Pancreas (tissue), 10 donors: Measurements from ENCODE around the gene ARHGEF16. TPM values are rescaled to one million over a fixed set of nuclear protein-coding genes. Genes with fewer than 3 reads are reported as not detected.

Experiments
- ATAC-seq, 4 donors: fragments of 200-7000 bp; cut with Tn5 transposase; one replicate each; pipeline versions ENCODE4 v1.8.0 to v1.9.1; 2020; ENCODE audit warnings: mild to moderate bottlenecking in 4 of 4, moderate library complexity in 4 of 4
- DNase-seq, 6 donors: peaks; one replicate each; pipeline ENCODE4 v3.0.0-alpha.2; 2020
- FAIRE-seq: peaks from 2 replicates; lab custom pipeline; 2012; peaks lifted over from hg19 to GRCh38; lab: Jason Lieb, UNC
- H3K27ac ChIP-seq, 4 donors: fragments of 200-600 bp; sonication (generic); 1 replicate in 3 of 4; 2 replicates in 1 of 4; pipeline versions ENCODE4 v1.5.0 to v1.8.0; 2020
- H3K27me3 ChIP-seq, 4 donors: fragments of 200-600 bp; one replicate each; pipeline ENCODE4 v1.8.0; 2021
- H3K36me3 ChIP-seq, 3 donors: fragments of 200-600 bp; sonication (generic) in 1 of 3; one replicate each; pipeline versions ENCODE4 v1.5.0 to v1.8.0; 2020 to 2021
- H3K4me1 ChIP-seq, 3 donors: fragments of 200-600 bp; one replicate each; pipeline ENCODE4 v1.8.0; 2021
- H3K4me3 ChIP-seq, 4 donors: fragments of 200-600 bp; sonication (generic) in 2 of 4; one replicate each; pipeline versions ENCODE4 v1.5.0 to v1.8.0; 2020 to 2021
- H3K9me3 ChIP-seq, 4 donors: fragments of 200-600 bp; one replicate each; pipeline ENCODE4 v1.8.0; 2021
- CTCF ChIP-seq, 4 donors: fragments of 200-600 bp; sonication (generic) in 3 of 4; IDR thresholded peaks; one replicate each; pipeline versions ENCODE4 v1.5.0 to v1.8.0; 2021; ENCODE audit warnings: antibody characterized with exemption in 4 of 4
- WGBS, 2 donors: extraction: QIAGEN DNeasy Blood & Tissue Kit; methylation state at CpG; one replicate each; pipeline ENCODE4 v1.1.7; 2013; 5-methylcytosine and 5-hydroxymethylcytosine counted together
- intact Hi-C, 3 donors: fragments of 100-400 bp; cut with DNase I; formaldehyde crosslinking; loops; one replicate each; pipeline versions ENCODE4 v1.11.1 to v1.14.2; 2022
- polyA plus RNA-seq, 2 donors: library from polyadenylated mRNA; stranded (reverse); fragments of 200-250 nt; gene quantifications; one replicate each; pipeline ENCODE4 v1.2.3, GENCODE V29; 2013
- total RNA-seq, 6 donors: library from RNA; stranded (reverse); fragmentation: NEBNext Ultra II Directional in 4 of 6; extraction: Animal tissue kit (Norgen Biotek cat#: 25700) in 4 of 6; gene quantifications; one replicate each; pipeline versions ENCODE4 v1.2.1 to v1.2.4, GENCODE V29; 2021 to 2023
- donor health status: healthy with polysubstance abuse.
- donor health status: DM: no; HTN: no; CAD: no; lungs with moderate emphysema.
- donor health status: DM: no; HTN: no; CAD: no.
- donor health status: control.
- donor health status: control.
- donor health status: Bipolar disorder and iron deficiency.
- donor health status: DM: yes; HTN: yes; CAD: no.
- donor health status: DM: no; HTN: no; CAD: no.
- donor health status: DM: no; HTN: no; CAD: no.
- donor health status: DM: yes; HTN: yes; CAD: no.

Gene ARHGEF16
- total and polyA plus RNA-seq, 8 donors = 8.2 to 26.4 (median 9.8) TPM

GRCh38 chr1:3511856-3512255 is 57.4 kb downstream of the ARHGEF16 start:
- H3K4me3 ChIP-seq = no peak overlapping the region
- 93% methylated on average over 15 of the region's 15 CpGs for WGBS, 2 donors
- DNase-seq (no peak), ATAC-seq (no peak), FAIRE-seq (no peak)
- no peaks in the 10 kb centered on the region for H3K27me3 ChIP-seq
- no peaks in the 10 kb centered on the region for H3K4me1 ChIP-seq
- no peaks in the 10 kb centered on the region for H3K36me3 ChIP-seq
- no peak for TF ChIP-seq CTCF (IDR thresholded peaks at IDR 0.05)
- H3K9me3 ChIP-seq = no peaks in the 10 kb centered on the region
- H3K27ac ChIP-seq = no peak overlapping the region
- intact Hi-C loops = no loop called here

- FAIRE-seq (no peak), DNase-seq (no peak), ATAC-seq (no peak)
- H3K9me3 ChIP-seq = no peaks in the 10 kb centered on the region
- no peaks in the 10 kb centered on the region for H3K27me3 ChIP-seq
- no peaks in the 10 kb centered on the region for H3K4me1 ChIP-seq
- WGBS, 2 donors = 86 to 91% methylated on average over 17 of the region's 17 CpGs
- no peak overlapping the region for H3K27ac ChIP-seq
- intact Hi-C loops = no loop called here
- no peaks in the 10 kb centered on the region for H3K36me3 ChIP-seq
- H3K4me3 ChIP-seq = no peak overlapping the region
- TF ChIP-seq CTCF (IDR thresholded peaks at IDR 0.05) = no peak
Measured at GRCh38 chr1:3514404-3514803, 59.9 kb downstream of the ARHGEF16 start.

GRCh38 chr1:3515272-3515671 is 60.8 kb downstream of the ARHGEF16 start:
- Histone ChIP-seq H3K9me3 (no peaks in the 10 kb centered on the region), H3K27ac (no peak overlapping the region), H3K27me3 (no peaks in the 10 kb centered on the region), H3K4me1 (no peaks in the 10 kb centered on the region), H3K36me3 (no peaks in the 10 kb centered on the region), H3K4me3 (no peak overlapping the region)
- ATAC-seq (no peak), DNase-seq (no peak), FAIRE-seq (no peak)
- 84 to 93% methylated on average over 12 of the region's 12 CpGs for WGBS, 2 donors
- TF ChIP-seq CTCF (IDR thresholded peaks at IDR 0.05) = no peak
- intact Hi-C loops = no loop called here

- H3K27ac ChIP-seq = no peak overlapping the region
- H3K4me1 ChIP-seq = no peaks in the 10 kb centered on the region
- H3K4me3 ChIP-seq = no peak overlapping the region
- TF ChIP-seq CTCF (IDR thresholded peaks at IDR 0.05) = no peak
- intact Hi-C loops = no loop called here
- DNase-seq (no peak), FAIRE-seq (no peak), ATAC-seq (no peak)
- no peaks in the 10 kb centered on the region for H3K9me3 ChIP-seq
- H3K36me3 ChIP-seq = no peaks in the 10 kb centered on the region
- WGBS, 2 donors = 78 to 88% methylated on average over 19 of the region's 19 CpGs
- H3K27me3 ChIP-seq = no peaks in the 10 kb centered on the region
Measured at GRCh38 chr1:3515774-3516480, 61.5 kb downstream of the ARHGEF16 start.

- Histone ChIP-seq H3K27ac (no peak overlapping the region), H3K27me3 (no peaks in the 10 kb centered on the region), H3K4me3 (no peak overlapping the region), H3K9me3 (no peaks in the 10 kb centered on the region), H3K36me3 (no peaks in the 10 kb centered on the region), H3K4me1 (no peaks in the 10 kb centered on the region)
- no peak for TF ChIP-seq CTCF (IDR thresholded peaks at IDR 0.05)
- FAIRE-seq (no peak), DNase-seq (no peak), ATAC-seq (no peak)
- WGBS, 2 donors = 86 to 95% methylated on average over 15 of the region's 15 CpGs
- intact Hi-C loops = no loop called here
Measured at GRCh38 chr1:3516481-3516869, 62.0 kb downstream of the ARHGEF16 start.
